Parathyroid adenoma (tissue), 2 donors: ENCODE measurements around the gene SMAD1.

Source experiments
- H2AFZ ChIP-seq: fragments of 300-600 bp; sonication (generic); one replicate; pipeline ENCODE4 v1.7.0; 2017; ENCODE audit warnings: antibody characterized with exemption, mild to moderate bottlenecking
- H3K27ac ChIP-seq: fragments of 300-600 bp; sonication (generic); one replicate; pipeline ENCODE4 v1.7.0; 2017
- H3K27me3 ChIP-seq: fragments of 300-600 bp; sonication (generic); one replicate; pipeline ENCODE4 v1.7.0; 2017; ENCODE audit warnings: low read length; ENCODE audit not compliant: control insufficient read depth, insufficient read depth
- H3K36me3 ChIP-seq: fragments of 300-600 bp; sonication (generic); one replicate; pipeline ENCODE4 v1.7.0; 2017; ENCODE audit warnings: low read length; ENCODE audit not compliant: control insufficient read depth, insufficient read depth
- H3K4me1 ChIP-seq: fragments of 300-600 bp; sonication (generic); one replicate; pipeline ENCODE4 v1.7.0; 2017; ENCODE audit warnings: control low read depth
- H3K4me2 ChIP-seq: fragments of 300-600 bp; sonication (generic); one replicate; pipeline ENCODE4 v1.7.0; 2017; ENCODE audit warnings: low read length
- H3K4me3 ChIP-seq: fragments of 300-600 bp; sonication (generic); one replicate; pipeline ENCODE4 v1.7.0; 2017; ENCODE audit warnings: low read depth, low read length
- H3K79me2 ChIP-seq: fragments of 300-600 bp; sonication (generic); one replicate; pipeline ENCODE4 v1.7.0; 2017; ENCODE audit warnings: control low read depth
- H3K9ac ChIP-seq: fragments of 300-600 bp; sonication (generic); one replicate; pipeline ENCODE4 v1.7.0; 2017; ENCODE audit warnings: mild to moderate bottlenecking
- H3K9me3 ChIP-seq: fragments of 300-600 bp; sonication (generic); one replicate; pipeline ENCODE4 v1.7.0; 2017; ENCODE audit warnings: low read length; ENCODE audit not compliant: control insufficient read depth
- TF ChIP-seq, protein P1 (sequence below): fragments of 300-600 bp; sonication (generic); IDR thresholded peaks from one replicate; pipeline ENCODE4 v1.7.0; 2017; ENCODE audit warnings: antibody characterized with exemption, mild to moderate bottlenecking
- donor health status: primary hyperparathyroidism.

SMAD1 gene

DNA sequence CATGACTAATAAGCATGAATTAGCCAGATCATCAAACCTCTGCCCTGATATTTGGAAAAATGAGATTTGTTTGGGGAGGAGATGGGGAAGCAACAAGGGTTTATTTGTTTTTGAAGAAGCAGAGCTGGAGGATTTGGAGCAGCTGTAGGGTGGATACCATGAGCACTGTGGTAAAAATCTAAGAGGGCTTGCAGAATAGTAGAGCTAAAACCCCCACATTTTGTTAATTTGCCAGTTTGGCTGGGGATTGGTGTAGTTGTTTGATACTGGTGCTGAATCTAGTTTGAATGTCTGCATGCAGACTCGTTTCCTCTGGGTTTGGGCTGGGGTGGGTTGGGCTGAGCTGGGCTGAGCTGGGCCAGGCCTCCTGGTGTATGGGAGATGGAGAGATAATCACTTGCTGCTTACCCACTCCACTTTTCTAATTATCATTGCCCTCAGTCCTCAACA, 43.7 kb downstream of the SMAD1 start:
- Histone ChIP-seq H3K9ac (no peak overlapping the region), H3K27me3 (no peaks in the 10 kb centered on the region), H3K9me3 (no peaks in the 10 kb centered on the region), H3K4me1 (peaks cover 5% of the 10 kb centered on the region), H2AFZ (no peak overlapping the region), H3K4me3 (no peak overlapping the region), H3K79me2 (peaks cover 8% of the 10 kb centered on the region), H3K27ac (no peak overlapping the region), H3K36me3 (no peaks in the 10 kb centered on the region), H3K4me2 (no peak overlapping the region)
- TF ChIP-seq, protein P1, sequence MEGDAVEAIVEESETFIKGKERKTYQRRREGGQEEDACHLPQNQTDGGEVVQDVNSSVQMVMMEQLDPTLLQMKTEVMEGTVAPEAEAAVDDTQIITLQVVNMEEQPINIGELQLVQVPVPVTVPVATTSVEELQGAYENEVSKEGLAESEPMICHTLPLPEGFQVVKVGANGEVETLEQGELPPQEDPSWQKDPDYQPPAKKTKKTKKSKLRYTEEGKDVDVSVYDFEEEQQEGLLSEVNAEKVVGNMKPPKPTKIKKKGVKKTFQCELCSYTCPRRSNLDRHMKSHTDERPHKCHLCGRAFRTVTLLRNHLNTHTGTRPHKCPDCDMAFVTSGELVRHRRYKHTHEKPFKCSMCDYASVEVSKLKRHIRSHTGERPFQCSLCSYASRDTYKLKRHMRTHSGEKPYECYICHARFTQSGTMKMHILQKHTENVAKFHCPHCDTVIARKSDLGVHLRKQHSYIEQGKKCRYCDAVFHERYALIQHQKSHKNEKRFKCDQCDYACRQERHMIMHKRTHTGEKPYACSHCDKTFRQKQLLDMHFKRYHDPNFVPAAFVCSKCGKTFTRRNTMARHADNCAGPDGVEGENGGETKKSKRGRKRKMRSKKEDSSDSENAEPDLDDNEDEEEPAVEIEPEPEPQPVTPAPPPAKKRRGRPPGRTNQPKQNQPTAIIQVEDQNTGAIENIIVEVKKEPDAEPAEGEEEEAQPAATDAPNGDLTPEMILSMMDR = no peak

DNA sequence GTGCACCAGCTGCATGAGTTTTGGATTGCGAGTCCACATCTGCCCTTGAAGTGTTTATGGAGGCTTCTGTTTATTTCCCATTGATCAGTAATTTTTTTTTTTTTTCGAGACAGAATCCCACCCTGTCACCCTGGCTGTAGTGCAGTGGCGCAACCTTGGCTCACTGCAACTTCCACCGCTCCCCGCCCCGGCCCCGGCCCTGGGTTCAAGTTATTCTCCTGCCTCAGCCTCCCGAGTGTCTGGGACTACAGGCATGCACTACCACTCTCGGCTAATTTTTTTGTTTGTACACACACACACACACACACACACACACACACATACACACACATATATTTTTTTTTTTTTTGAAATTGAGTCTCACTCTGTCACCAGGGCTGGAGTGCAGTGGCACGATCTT, 46.1 kb downstream of the SMAD1 start:
- H3K9me3 ChIP-seq = no peaks in the 10 kb centered on the region
- H2AFZ ChIP-seq = no peak overlapping the region
- TF ChIP-seq, protein P1 = no peak
- no peaks in the 10 kb centered on the region for H3K36me3 ChIP-seq
- peaks cover 5% of the 10 kb centered on the region for H3K4me1 ChIP-seq
- H3K4me2 ChIP-seq = no peak overlapping the region
- peaks cover 11% of the 10 kb centered on the region for H3K79me2 ChIP-seq
- no peak overlapping the region for H3K27ac ChIP-seq
- H3K9ac ChIP-seq = no peak overlapping the region
- H3K27me3 ChIP-seq = no peaks in the 10 kb centered on the region
- no peak overlapping the region for H3K4me3 ChIP-seq

DNA sequence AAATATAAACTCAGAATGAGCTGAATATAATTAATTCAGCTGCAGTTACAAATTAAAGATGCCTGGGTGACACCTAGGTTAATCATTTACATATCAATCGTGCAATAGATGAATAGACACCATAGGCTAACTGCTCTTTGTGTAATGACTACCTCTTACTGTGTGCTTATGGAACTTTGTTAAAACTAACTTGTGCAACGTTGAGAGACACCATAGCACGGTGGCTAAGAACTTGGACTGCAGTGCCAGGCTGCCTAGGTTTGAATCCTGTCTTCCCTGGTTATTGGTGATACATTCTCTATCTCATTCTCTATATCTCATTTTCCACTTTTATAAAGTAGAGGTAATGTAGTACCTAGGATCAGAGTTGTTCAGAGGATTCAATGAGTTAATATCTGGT, 46.9 kb downstream of the SMAD1 start:
- no peak overlapping the region for H3K9ac ChIP-seq
- peaks cover 11% of the 10 kb centered on the region for H3K79me2 ChIP-seq
- TF ChIP-seq, protein P1 = no peak
- H3K36me3 ChIP-seq = no peaks in the 10 kb centered on the region
- peaks cover 5% of the 10 kb centered on the region for H3K4me1 ChIP-seq
- H3K4me2 ChIP-seq = no peak overlapping the region
- no peak overlapping the region for H3K27ac ChIP-seq
- no peak overlapping the region for H3K4me3 ChIP-seq
- no peaks in the 10 kb centered on the region for H3K27me3 ChIP-seq
- H3K9me3 ChIP-seq = no peaks in the 10 kb centered on the region
- no peak overlapping the region for H2AFZ ChIP-seq

DNA sequence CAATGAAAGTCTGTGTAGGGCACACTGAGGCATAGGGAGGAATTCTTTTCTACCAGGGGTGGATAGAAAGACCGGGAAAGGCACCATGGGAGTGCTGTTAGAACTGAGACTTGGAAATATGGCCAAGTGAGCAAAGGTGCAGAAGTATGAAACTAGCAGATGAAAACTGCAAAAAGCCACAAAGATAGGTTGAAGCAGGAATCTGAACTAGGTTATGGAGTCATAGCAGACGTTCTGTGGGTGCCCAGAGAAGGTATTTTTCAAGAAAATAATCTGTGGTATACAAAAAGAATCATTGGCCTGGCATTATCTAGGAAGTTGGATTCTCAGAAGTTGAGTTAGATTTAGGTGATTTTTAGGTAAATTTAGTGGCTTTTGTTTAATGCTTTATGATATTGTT, 48.5 kb downstream of the SMAD1 start:
- H3K9ac ChIP-seq = no peak overlapping the region
- no peaks in the 10 kb centered on the region for H3K9me3 ChIP-seq
- H3K79me2 ChIP-seq = peaks cover 16% of the 10 kb centered on the region
- no peak overlapping the region for H3K4me2 ChIP-seq
- H2AFZ ChIP-seq = no peak overlapping the region
- no peaks in the 10 kb centered on the region for H3K27me3 ChIP-seq
- H3K4me1 ChIP-seq = peaks cover under 1% of the 10 kb centered on the region
- H3K4me3 ChIP-seq = no peak overlapping the region
- no peaks in the 10 kb centered on the region for H3K36me3 ChIP-seq
- TF ChIP-seq, protein P1 = no peak
- H3K27ac ChIP-seq = no peak overlapping the region

DNA sequence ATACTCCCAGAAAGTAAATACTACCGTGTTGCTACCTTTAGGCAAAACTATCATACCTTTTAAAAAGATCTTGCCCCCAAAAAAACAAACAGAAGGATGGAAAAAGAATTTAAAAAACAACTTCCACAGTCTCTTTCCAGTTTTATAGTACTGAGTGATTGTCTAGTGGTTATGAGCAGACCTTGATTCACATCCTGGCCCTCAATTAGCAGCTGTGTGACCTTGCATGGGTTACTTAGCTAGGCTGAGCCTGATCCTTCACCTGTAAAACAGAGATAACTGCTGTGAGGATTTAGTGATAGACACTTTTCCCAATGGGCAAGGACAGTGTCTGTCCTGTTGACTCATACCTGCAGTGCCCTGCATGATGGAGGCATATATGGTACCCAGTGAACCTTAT, 49.0 kb downstream of the SMAD1 start:
- no peak overlapping the region for H2AFZ ChIP-seq
- H3K27ac ChIP-seq = no peak overlapping the region
- peaks cover 18% of the 10 kb centered on the region for H3K79me2 ChIP-seq
- no peak overlapping the region for H3K4me2 ChIP-seq
- H3K27me3 ChIP-seq = no peaks in the 10 kb centered on the region
- no peak overlapping the region for H3K4me3 ChIP-seq
- H3K36me3 ChIP-seq = no peaks in the 10 kb centered on the region
- no peaks in the 10 kb centered on the region for H3K9me3 ChIP-seq
- H3K4me1 ChIP-seq = no peaks in the 10 kb centered on the region
- no peak overlapping the region for H3K9ac ChIP-seq
- TF ChIP-seq, protein P1 = no peak
